IgD-negative memory B cell (primary cell): Measurements from ENCODE around the gene PCDHGA4. TPM values are rescaled to one million over a fixed set of nuclear protein-coding genes. Genes with fewer than 3 reads are reported as not detected.
A peak's percentile ranks its signal among the peaks of the same experiment; 100 is the strongest.
"Not testable (repeated sequence)": the region's sequence is repeated elsewhere in the genome, so short reads cannot be mapped to it uniquely, and the experiment has no call there.

Source experiments
- H3K27ac Mint-ChIP-seq, 3 donors: one replicate each; pipeline ENCODE4 v1.8.0; 2020 to 2022; ENCODE audit warnings: mild to moderate bottlenecking in 3 of 3, mixed read lengths in 3 of 3, moderate library complexity in 1 of 3
- H3K27me3 Mint-ChIP-seq: one replicate; pipeline ENCODE4 v1.8.0; 2021; ENCODE audit warnings: mixed read lengths
- H3K36me3 Mint-ChIP-seq: one replicate; pipeline ENCODE4 v1.8.0; 2020; ENCODE audit warnings: mild to moderate bottlenecking, mixed read lengths
- H3K4me1 Mint-ChIP-seq, 3 donors: one replicate each; pipeline ENCODE4 v1.8.0; 2020 to 2022; ENCODE audit warnings: mixed read lengths in 3 of 3, mild to moderate bottlenecking in 1 of 3
- H3K4me3 Mint-ChIP-seq, 4 donors: one replicate each; pipeline ENCODE4 v1.8.0; 2020 to 2022; ENCODE audit warnings: mild to moderate bottlenecking in 4 of 4, mixed read lengths in 4 of 4, moderate library complexity in 3 of 4
- H3K9me3 Mint-ChIP-seq, 3 donors: one replicate each; pipeline ENCODE4 v1.8.0; 2020 to 2021; ENCODE audit warnings: mixed read lengths in 3 of 3, mild to moderate bottlenecking in 1 of 3
- polyA plus RNA-seq: library from polyadenylated mRNA; unstranded; fragments of 300-500 nt; fragmentation: Illumina TruSeq; gene quantifications from one replicate; pipeline ENCODE4 v1.2.3, GENCODE V29; 2021

The PCDHGA4 gene
- polyA plus RNA-seq, 1 donor from 2014 or later, result not detected

- peaks cover 30% of the 10 kb centered on the region for H3K27me3 Mint-ChIP-seq
- peaks cover 0 to 9% (median 2%) of the 10 kb centered on the region in 3 donors for H3K4me1 Mint-ChIP-seq
- H3K27ac Mint-ChIP-seq, result peak within 1 kb of the TSS in 2 of 3 donors; percentile 64 to 74
- H3K4me3 Mint-ChIP-seq, result peak within 1 kb of the TSS in 2 of 4 donors; percentile 12 to 41
- H3K9me3 Mint-ChIP-seq, result peaks cover 14 to 51% (median 51%) of the 10 kb centered on the region in 3 donors
- H3K36me3 Mint-ChIP-seq, result peaks cover 6% of the 10 kb centered on the region
Measured at GRCh38 chr5:141338538-141339306, 16.1 kb upstream of the PCDHGA4 start, which contains the start of gene PCDHGA2. PCDHGA2 (plus strand) TSS chr5:141338760.

DNA sequence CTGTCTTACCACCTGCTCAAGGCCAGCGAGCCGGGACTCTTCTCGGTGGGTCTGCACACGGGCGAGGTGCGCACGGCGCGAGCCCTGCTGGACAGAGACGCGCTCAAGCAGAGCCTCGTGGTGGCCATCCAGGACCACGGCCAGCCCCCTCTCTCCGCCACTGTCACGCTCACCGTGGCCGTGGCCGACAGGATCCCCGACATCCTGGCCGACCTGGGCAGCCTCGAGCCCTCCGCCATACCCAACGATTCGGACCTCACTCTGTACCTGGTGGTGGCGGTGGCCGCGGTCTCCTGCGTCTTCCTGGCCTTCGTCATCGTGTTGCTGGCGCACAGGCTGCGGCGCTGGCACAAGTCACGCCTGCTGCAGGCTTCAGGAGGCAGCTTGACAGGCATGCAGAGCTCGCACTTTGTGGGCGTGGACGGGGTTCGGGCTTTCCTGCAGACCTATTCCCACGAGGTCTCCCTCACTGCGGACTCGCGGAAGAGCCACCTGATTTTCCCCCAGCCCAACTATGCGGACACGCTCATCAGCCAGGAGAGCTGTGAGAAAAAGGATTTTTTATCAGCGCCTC lies 14.0 kb upstream of the PCDHGA4 start:
- H3K9me3 Mint-ChIP-seq, result peaks cover 13 to 44% (median 42%) of the 10 kb centered on the region in 3 donors
- not testable (repeated sequence) for H3K4me3 Mint-ChIP-seq, H3K27ac Mint-ChIP-seq, H3K4me1 Mint-ChIP-seq, H3K36me3 Mint-ChIP-seq
- H3K27me3 Mint-ChIP-seq, result peaks cover 23% of the 10 kb centered on the region

- Mint-ChIP-seq H3K36me3 (peaks cover 6% of the 10 kb centered on the region), H3K9me3 (peaks cover 12 to 33% (median 32%) of the 10 kb centered on the region in 3 donors), H3K27me3 (peaks cover 14% of the 10 kb centered on the region), H3K4me3 (no peak overlapping the region), H3K4me1 (peaks cover 0 to 4% (median 0%) of the 10 kb centered on the region in 3 donors), H3K27ac (no peak overlapping the region)
Measured at GRCh38 chr5:141342773-141343172, 12.0 kb upstream of the PCDHGA4 start.

- Mint-ChIP-seq H3K27ac (no peak within 1 kb of the TSS), H3K4me1 (peaks cover 0 to 2% (median 0%) of the 10 kb centered on the region in 3 donors), H3K9me3 (peaks cover 12 to 28% (median 27%) of the 10 kb centered on the region in 3 donors), H3K4me3 (peak within 1 kb of the TSS in 3 of 4 donors; percentile 5 to 88 (median 75)), H3K27me3 (peaks cover 14% of the 10 kb centered on the region), H3K36me3 (peaks cover 3% of the 10 kb centered on the region)
Measured at GRCh38 chr5:141343242-141343952, 11.4 kb upstream of the PCDHGA4 start, which contains the start of gene PCDHGA3. PCDHGA3 (plus strand) TSS chr5:141343829; CDS start chr5:141344034, 205 bp downstream.

DNA sequence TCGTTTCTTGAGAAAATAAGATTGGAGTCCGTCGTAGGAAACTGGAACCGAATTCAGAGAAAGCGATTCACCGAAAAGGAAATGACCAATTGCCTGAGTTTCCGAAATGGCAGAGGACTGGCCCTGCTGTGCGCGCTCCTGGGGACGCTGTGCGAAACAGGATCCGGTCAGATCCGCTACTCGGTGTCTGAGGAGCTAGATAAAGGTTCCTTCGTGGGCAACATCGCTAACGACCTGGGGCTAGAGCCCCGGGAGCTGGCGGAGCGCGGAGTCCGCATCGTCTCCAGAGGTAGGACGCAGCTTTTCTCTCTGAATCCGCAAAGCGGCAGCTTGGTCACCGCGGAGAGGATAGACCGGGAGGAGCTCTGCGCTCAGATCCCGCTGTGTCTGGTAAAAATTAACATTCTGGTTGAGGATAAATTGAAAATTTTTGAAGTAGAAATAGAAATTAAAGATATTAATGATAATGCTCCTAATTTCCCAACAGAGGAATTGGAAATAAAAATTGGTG lies 10.8 kb upstream of the PCDHGA4 start:
- H3K36me3 Mint-ChIP-seq, result peaks cover 3% of the 10 kb centered on the region
- H3K4me1 Mint-ChIP-seq, result peaks cover 0 to 2% (median 0%) of the 10 kb centered on the region in 3 donors
- peaks cover 12 to 24% (median 23%) of the 10 kb centered on the region in 3 donors for H3K9me3 Mint-ChIP-seq
- H3K4me3 Mint-ChIP-seq, result peak overlapping the region in 3 of 4 donors; percentile 5 to 88 (median 75)
- peaks cover 17% of the 10 kb centered on the region for H3K27me3 Mint-ChIP-seq
- H3K27ac Mint-ChIP-seq, result no peak overlapping the region

GRCh38 chr5:141345327-141345726 lies 9.5 kb upstream of the PCDHGA4 start:
- Mint-ChIP-seq H3K4me1 (peaks cover 0 to 3% (median 2%) of the 10 kb centered on the region in 3 donors), H3K27ac (no peak overlapping the region), H3K9me3 (peaks cover 10 to 25% (median 22%) of the 10 kb centered on the region in 3 donors), H3K36me3 (peaks cover 3% of the 10 kb centered on the region), H3K4me3 (peak overlapping the region in 1 of 4 donors; percentile 70), H3K27me3 (peaks cover 23% of the 10 kb centered on the region)

DNA sequence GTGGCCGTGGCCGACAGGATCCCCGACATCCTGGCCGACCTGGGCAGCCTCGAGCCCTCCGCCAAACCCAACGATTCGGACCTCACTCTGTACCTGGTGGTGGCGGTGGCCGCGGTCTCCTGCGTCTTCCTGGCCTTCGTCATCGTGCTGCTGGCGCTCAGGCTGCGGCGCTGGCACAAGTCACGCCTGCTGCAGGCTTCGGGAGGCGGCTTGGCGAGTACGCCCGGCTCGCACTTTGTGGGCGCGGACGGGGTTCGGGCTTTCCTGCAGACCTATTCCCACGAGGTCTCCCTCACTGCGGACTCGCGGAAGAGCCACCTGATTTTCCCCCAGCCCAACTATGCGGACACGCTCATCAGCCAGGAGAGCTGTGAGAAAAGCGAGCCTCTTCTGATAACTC lies 8.8 kb upstream of the PCDHGA4 start:
- H3K36me3 Mint-ChIP-seq, H3K27ac Mint-ChIP-seq, H3K4me1 Mint-ChIP-seq: not testable (repeated sequence)
- peak overlapping the region in 1 of 4 donors; percentile 3 for H3K4me3 Mint-ChIP-seq
- peaks cover 24% of the 10 kb centered on the region for H3K27me3 Mint-ChIP-seq
- H3K9me3 Mint-ChIP-seq, result peaks cover 10 to 28% (median 24%) of the 10 kb centered on the region in 3 donors

DNA sequence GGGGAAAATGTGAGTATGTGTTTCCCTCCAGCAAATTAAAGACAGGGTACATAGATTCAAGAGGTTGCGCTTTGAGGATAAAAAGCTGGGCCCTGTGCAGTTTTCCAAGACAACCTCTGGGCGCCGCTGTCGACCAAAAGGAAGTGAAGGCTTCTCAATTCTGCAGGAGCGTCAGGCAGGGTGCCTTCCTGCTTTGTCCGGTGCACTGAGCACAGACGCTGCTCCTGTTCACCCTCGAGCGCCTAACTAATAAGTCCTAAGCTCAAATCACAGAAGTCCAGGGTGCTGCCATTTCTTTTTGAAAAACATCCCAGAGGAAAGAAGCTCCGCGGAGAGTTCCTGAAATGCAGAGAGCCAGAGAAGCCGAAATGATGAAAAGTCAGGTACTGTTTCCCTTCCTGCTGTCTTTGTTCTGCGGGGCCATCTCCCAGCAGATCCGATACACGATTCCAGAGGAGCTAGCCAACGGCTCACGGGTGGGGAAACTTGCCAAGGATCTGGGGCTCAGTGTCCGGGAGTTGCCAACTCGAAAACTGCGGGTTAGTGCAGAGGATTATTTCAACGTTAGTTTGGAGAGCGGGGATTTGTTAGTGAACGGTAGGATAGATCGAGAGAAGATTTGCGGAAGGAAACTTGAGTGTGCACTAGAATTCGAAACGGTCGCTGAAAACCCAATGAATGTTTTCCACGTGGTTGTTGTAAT lies 4.8 kb upstream of the PCDHGA4 start, which contains the start of gene PCDHGB1:
TSS of gene PCDHGB1 (plus strand) at position 183 of the 703 bp plus-strand sequence. CDS start at position 345, 162 bp downstream.
- Mint-ChIP-seq H3K4me1 (peaks cover 0 to 3% (median 2%) of the 10 kb centered on the region in 3 donors), H3K36me3 (peaks cover 3% of the 10 kb centered on the region), H3K4me3 (peak within 1 kb of the TSS; percentile 58 to 89 (median 84)), H3K9me3 (peaks cover 8 to 27% (median 23%) of the 10 kb centered on the region in 3 donors), H3K27me3 (peaks cover 25% of the 10 kb centered on the region), H3K27ac (peak within 1 kb of the TSS; percentile 67 to 89 (median 83))

DNA sequence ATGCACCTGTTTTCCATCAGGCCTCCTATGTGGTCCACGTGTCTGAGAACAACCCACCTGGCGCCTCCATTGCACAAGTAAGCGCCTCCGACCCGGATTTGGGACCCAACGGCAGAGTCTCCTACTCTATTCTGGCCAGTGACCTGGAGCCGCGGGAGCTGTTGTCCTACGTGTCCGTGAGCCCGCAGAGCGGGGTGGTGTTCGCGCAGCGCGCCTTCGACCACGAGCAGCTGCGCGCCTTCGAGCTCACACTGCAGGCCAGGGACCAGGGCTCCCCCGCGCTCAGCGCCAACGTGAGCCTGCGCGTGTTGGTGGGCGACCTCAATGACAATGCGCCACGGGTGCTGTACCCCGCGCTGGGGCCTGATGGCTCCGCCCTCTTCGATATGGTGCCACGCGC lies 3.2 kb upstream of the PCDHGA4 start:
- H3K4me1 Mint-ChIP-seq, result peaks cover 0 to 3% (median 1%) of the 10 kb centered on the region in 3 donors
- H3K27me3 Mint-ChIP-seq, result peaks cover 33% of the 10 kb centered on the region
- peaks cover 1% of the 10 kb centered on the region for H3K36me3 Mint-ChIP-seq
- peaks cover 6 to 34% (median 24%) of the 10 kb centered on the region in 3 donors for H3K9me3 Mint-ChIP-seq
- no peak overlapping the region for H3K27ac Mint-ChIP-seq
- no peak overlapping the region for H3K4me3 Mint-ChIP-seq

- peaks cover 36% of the 10 kb centered on the region for H3K27me3 Mint-ChIP-seq
- peaks cover 6 to 25% (median 25%) of the 10 kb centered on the region in 3 donors for H3K9me3 Mint-ChIP-seq
- H3K4me3 Mint-ChIP-seq, result peak overlapping the region in 2 of 4 donors; percentile 37 to 46
- H3K4me1 Mint-ChIP-seq, result peaks cover 2 to 8% (median 2%) of the 10 kb centered on the region in 3 donors
- H3K36me3 Mint-ChIP-seq, result peaks cover 3% of the 10 kb centered on the region
- H3K27ac Mint-ChIP-seq, result peak overlapping the region in 1 of 3 donors; percentile 6
Measured at GRCh38 chr5:141355641-141356040, 820 bp downstream of the PCDHGA4 start.

DNA sequence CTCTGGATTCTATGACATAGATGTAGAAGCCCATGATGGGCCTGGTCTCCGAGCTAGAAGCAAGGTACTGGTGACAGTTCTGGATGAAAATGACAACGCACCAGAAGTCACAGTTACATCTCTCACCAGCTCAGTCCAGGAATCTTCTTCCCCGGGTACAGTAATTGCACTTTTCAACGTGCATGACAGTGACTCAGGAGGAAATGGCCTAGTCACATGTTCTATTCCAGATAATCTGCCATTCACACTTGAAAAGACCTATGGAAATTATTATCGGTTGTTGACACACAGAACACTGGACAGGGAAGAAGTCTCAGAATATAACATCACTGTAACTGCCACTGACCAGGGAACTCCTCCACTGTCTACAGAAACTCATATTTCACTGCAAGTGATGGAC lies 1.3 kb downstream of the PCDHGA4 start:
- Mint-ChIP-seq H3K9me3 (peaks cover 10 to 26% (median 24%) of the 10 kb centered on the region in 3 donors), H3K4me1 (peaks cover 2 to 8% (median 2%) of the 10 kb centered on the region in 3 donors)

DNA sequence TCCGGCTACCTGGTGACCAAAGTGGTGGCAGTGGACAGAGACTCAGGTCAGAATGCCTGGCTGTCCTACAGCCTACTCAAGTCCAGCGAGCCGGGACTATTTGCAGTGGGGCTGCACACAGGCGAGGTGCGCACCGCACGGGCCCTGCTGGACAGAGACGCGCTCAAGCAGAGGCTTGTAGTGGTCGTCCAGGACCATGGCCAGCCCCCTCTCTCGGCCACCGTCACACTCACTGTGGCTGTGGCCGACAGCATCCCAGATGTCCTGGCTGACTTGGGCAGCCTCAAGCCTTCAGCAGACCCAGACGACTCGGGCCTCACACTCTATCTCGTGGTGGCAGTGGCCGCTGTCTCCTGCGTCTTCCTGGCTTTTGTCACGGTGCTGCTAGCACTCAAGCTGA lies 2.1 kb downstream of the PCDHGA4 start:
- Mint-ChIP-seq H3K9me3 (peaks cover 12 to 27% (median 26%) of the 10 kb centered on the region in 3 donors), H3K27ac (no peak overlapping the region), H3K4me1 (peaks cover 2 to 8% (median 2%) of the 10 kb centered on the region in 3 donors), H3K36me3 (peaks cover 5% of the 10 kb centered on the region), H3K4me3 (no peak overlapping the region), H3K27me3 (peaks cover 37% of the 10 kb centered on the region)

More for the DNA sequence above, 1.3 kb downstream of the PCDHGA4 start:
- Mint-ChIP-seq H3K27me3 (peaks cover 40% of the 10 kb centered on the region), H3K36me3 (peaks cover 5% of the 10 kb centered on the region), H3K4me3 (no peak overlapping the region), H3K27ac (peak overlapping the region in 1 of 3 donors; percentile 6)

GRCh38 chr5:141359790-141360426 lies 5.1 kb downstream of the PCDHGA4 start, which contains the start of gene PCDHGB2:
PCDHGB2 (plus strand) TSS chr5:141359994; CDS start chr5:141360136, 142 bp downstream.
- Mint-ChIP-seq H3K36me3 (peaks cover 3% of the 10 kb centered on the region), H3K27ac (peak within 1 kb of the TSS; percentile 14 to 76 (median 68)), H3K4me3 (peak within 1 kb of the TSS; percentile 89 to 95 (median 92)), H3K4me1 (peaks cover 5 to 17% (median 10%) of the 10 kb centered on the region in 3 donors), H3K27me3 (peaks cover 51% of the 10 kb centered on the region), H3K9me3 (peaks cover 10 to 38% (median 22%) of the 10 kb centered on the region in 3 donors)
